SIG-M5 (cell line): ENCODE results near the gene RERE.

Source experiments
- DNase-seq: peaks from one replicate; lab custom pipeline; 2025; lab: John Stamatoyannopoulos, UW

The RERE gene

GRCh38 chr1:8664887-8665286, 152.6 kb downstream of the RERE start:
- no peak for DNase-seq

DNA sequence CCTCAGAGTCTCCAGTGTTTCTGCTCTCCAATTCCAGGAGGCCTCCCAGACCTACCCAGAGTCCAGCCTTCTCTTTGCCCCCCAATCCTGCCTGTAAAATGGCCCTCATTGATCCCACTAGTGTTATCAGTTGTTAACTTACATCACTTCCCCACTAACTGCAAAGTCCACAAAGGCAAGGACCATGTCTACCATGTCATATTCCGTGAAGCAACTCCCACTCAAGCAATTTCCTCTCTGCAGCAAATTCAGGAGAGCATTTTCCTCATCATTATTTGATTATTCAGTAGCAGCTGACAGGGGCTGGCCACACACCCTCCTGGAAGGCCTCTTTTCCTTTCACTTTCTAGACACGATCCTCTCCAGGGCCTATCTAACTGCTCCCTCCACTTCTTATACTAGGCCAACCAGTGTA, 153.5 kb downstream of the RERE start:
- no peak for DNase-seq

DNA sequence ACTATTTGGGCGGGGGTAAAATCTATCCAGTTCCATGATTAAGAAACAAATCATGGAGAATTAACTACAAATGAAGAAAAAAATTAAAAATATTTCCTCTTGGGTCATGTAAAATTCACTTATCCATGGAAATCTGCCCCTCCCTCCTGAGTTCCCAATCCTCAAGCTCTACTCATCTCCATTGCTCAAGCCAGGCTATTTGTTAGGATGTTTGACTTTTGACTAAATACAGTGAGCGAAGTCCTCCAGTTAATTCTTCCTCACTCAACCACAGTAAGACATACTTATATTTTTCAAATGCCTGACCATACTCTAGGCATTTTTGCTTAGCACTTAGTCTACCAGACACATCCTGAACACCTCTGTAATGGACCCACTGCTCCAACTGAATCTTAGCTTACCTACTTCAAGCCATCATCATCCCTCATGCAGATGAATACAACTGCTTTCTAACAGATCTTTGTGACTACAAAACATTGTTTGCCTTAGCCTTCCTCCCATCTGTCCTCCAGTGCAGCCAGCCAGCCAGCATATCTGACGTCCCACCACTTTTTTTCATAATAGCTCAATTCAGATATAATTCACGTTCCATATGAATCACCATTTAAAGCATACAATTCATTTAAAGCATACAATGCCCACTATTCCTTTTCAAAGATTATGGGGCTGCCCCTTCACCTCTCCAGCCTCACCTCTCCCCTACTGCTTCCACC, 154.2 kb downstream of the RERE start:
- no peak for DNase-seq

GRCh38 chr1:8662380-8663072, 154.9 kb downstream of the RERE start:
- DNase-seq = no peak

DNA sequence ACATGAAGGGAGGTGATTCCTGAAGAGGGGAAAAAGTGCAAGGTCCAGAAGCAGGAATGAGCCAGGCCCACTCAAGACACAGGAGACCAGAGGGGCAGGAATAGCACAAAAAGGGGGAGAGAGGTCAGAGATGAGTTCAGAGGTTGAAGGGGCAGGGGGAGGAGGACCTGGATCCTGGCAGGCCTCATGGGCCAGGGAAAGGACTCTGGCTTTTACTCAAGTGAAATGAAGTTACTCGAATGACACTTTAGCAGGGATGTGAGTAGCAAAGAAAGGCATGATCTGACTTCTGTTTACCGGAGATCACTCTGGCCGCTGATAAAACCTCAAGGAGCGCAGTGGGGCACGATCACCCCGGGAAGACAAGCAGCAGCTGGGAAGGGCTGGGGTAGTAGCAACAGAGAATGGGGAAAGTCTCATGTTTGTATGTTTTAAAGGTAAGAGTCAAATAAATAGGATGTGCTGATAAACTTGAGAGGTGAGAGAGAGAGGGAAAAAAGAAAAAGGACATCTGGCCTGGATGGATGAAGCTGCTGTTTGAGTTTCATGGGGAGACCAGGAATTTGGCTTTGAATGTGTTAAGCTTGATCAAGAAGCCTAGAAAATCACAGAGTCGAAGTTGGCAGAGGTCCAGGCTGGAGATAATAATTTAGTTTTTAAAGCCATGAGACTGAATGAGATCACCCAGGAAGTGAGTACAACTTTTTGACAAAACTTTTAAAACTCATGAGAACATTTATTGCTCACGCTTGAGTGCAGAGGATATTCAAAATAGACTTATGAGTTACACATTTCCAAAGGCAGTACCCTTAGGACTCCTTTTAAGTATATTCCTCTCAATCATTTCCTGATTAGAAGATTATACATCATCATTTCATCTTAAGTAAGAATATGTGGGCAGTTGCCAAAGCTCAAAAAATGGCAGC, 156.0 kb downstream of the RERE start:
- DNase-seq = no peak

DNA sequence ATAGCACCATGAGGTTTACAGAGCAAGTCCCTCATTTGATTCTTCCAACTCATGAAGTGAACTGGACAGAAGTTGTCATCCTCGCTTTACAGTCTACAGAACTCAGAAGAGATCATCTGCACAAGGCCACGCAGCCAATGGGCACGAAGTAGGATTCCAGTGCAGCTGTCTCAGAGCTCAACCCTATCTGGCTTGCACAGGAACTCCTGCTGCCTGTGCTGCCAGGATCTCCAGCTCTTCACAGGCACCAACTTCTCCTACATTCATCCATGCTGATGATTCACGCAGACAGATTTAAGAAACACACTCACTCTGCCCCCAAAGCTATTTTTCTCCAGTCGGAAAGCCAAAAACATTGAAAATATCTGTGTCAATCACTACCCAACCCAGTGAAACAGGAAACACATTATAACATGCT, 157.0 kb downstream of the RERE start:
- DNase-seq = no peak

DNA sequence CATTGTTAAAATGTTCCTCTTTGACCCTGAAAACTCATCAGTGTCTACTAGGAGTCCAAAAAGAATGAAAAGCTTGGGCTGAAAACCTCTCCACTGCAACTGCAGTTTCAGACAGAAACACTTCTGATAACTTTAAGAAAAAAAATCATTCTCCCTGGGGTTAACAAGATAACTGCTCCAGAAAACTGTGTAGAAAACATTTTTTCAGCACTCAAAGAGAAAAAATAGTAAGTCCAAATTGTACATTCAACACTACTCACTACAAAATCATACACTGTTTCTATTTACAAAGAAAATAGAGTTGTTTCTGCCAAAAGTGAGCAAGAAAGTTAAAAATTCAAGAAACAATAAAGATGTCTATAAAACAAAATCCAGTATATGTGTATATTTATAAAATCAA, 157.8 kb downstream of the RERE start:
- no peak for DNase-seq

GRCh38 chr1:8653878-8654277, 163.6 kb downstream of the RERE start:
- no peak for DNase-seq

GRCh38 chr1:8652467-8653046, 164.9 kb downstream of the RERE start:
- no peak for DNase-seq

DNA sequence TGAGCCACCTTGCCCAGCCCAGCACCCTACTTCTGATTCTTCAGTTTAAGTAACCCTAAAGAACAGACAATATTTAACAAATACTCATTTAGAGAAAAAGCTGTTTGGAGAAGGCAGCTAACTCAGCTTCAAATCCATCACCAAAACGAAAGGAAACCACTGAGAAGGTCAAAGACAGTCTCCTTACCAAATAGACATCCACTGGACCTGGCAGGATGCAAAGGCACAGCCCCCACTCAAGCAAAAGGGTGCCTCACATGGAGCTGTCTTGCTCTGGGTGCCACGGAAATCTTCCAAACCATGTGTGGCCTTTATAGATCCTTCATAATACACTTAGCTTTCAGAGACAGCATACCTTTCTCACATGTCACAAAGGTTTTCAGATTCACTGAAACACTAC, 165.5 kb downstream of the RERE start:
- DNase-seq = no peak

- no peak for DNase-seq
Observed at GRCh38 chr1:8651236-8651890, 166.1 kb downstream of the RERE start.

GRCh38 chr1:8649875-8650274, 167.6 kb downstream of the RERE start:
- no peak for DNase-seq

DNA sequence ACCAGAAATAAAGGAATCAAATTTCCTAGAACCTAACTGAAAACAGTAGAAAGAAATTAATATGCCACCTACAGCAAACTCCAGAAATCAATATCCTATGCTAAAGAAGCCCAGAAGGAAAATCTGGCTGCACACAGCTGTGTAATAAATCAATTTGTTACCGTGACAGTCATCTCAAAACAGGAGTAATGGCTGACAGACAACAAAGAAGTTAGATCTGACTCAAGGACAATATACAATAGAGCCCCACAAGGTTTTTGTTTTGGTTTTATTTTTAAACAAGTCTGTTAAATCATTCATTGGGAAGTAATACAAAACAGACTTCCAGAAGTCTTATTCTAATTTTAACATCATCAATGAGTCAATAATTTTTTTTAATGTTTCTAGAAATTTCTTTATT, 168.4 kb downstream of the RERE start:
- DNase-seq = no peak

DNA sequence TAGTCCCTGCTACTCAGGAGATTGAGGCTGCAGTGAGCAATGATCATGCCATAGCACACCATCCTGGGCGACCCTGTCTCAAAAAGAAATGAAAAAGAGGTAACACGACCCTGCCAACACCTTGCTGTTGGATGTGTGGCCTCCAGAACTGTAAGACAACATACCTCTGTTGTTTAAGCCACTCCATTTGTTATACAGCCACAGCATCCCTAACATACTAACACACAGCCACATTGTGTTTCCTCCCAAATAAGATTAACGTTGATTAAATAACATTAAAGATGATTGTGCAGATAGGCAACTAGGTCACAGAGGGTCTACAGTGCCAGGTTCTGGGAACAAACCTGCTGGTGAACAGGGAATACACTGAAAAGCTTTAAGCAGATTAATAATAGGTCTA, 170.4 kb downstream of the RERE start:
- DNase-seq = no peak

DNA sequence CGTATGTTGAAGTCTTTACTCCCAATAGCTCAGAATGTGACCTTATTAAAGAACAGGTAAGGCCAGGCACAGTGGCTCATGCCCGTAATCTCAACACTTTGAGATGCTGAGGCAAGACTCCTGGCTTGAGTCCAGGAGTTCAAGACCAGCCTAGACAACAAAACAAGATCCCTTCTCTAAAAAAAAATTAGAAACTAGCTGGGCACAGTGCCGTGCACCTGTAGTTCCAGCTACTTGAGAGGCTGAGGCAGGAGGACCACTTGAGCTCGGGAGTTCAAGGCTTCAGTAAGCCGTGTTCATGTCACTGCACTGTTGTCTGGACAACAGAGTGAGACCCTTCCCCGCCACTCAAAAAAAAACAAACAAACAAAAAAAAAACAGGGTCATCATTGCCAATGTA, 171.3 kb downstream of the RERE start:
- DNase-seq = no peak

- DNase-seq = no peak
Observed at GRCh38 chr1:8643542-8644536, 173.6 kb downstream of the RERE start.

GRCh38 chr1:8642114-8642513, 175.3 kb downstream of the RERE start:
- DNase-seq = no peak

- no peak for DNase-seq
Observed at GRCh38 chr1:8641377-8641997, 176.0 kb downstream of the RERE start.

DNA sequence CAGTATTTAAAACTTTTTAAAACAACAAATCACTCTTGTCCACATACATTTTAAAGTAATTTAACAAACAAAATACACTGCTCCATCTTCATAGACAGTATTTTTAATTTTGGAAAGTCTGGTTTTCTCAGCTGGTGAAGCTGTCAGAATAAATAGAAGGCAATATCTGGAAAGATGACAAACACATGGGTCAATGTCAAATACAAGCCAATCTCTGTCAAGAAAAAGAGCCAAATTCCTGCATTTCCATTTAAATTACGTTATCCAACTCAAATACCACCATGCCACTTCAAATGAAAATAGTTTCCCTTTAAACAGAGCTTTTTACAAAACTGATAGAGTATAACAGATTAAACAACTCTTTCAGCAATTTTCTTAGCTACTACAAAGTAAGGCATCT, 176.5 kb downstream of the RERE start:
- no peak for DNase-seq

- no peak for DNase-seq
Observed at GRCh38 chr1:8639148-8639547, 178.3 kb downstream of the RERE start.
